OCI-LY1 (cell line): ENCODE results near the gene S100Z.
"Not testable (repeated sequence)": the region's sequence is repeated elsewhere in the genome, so short reads cannot be mapped to it uniquely, and the experiment has no call there.

Source experiments
- CTCF ChIP-seq: fragments of 200-600 bp; sonication (generic), shearing (Covaris generic); IDR thresholded peaks from 2 replicates; pipeline ENCODE4 v1.5.1; 2017; ENCODE audit warnings: mild to moderate bottlenecking, antibody characterized with exemption, low read length, moderate library complexity, mixed read lengths
- EZH2 ChIP-seq: fragments of 200-600 bp; sonication (generic), shearing (Covaris generic); IDR thresholded peaks from 2 replicates; pipeline ENCODE4 v1.8.0; 2017; ENCODE audit warnings: borderline replicate concordance, mixed run types, mild to moderate bottlenecking, antibody characterized with exemption, low read length, moderate library complexity, mixed read lengths

- TF ChIP-seq CTCF, EZH2: not testable (repeated sequence)
Measured at GRCh38 chr5:76853741-76854140, 3.9 kb downstream of the S100Z start.
